Measurements from ENCODE around the gene CLCF1.

The CLCF1 gene

GRCh38 chr11:67374571-67375281 lies 1.3 kb upstream of the CLCF1 start:
- no peak for DNase-seq (ENCODE audit: low spot score)

- peak; percentile 84 for DNase-seq (ENCODE audit: low spot score)
Observed at GRCh38 chr11:67373648-67374570, 511 bp upstream of the CLCF1 start.

GRCh38 chr11:67372321-67372992 lies 941 bp downstream of the CLCF1 start:
- DNase-seq (ENCODE audit: low spot score): no peak

- no peak for DNase-seq (ENCODE audit: low spot score)
Observed at GRCh38 chr11:67371911-67372320, 1.5 kb downstream of the CLCF1 start.

- DNase-seq (ENCODE audit: low spot score): peak; percentile 31
Observed at GRCh38 chr11:67371189-67371910, 2.0 kb downstream of the CLCF1 start.

- DNase-seq (ENCODE audit: low spot score): no peak
Observed at GRCh38 chr11:67370351-67371076, 2.9 kb downstream of the CLCF1 start.

- no peak for DNase-seq (ENCODE audit: low spot score)
Observed at GRCh38 chr11:67369801-67370284, 3.6 kb downstream of the CLCF1 start.

GRCh38 chr11:67369275-67369674 lies 4.1 kb downstream of the CLCF1 start:
- no peak for DNase-seq (ENCODE audit: low spot score)

- DNase-seq (ENCODE audit: low spot score): no peak
Observed at GRCh38 chr11:67368621-67369020, 4.8 kb downstream of the CLCF1 start.

- DNase-seq (ENCODE audit: low spot score): no peak
Observed at GRCh38 chr11:67367761-67368227, 5.6 kb downstream of the CLCF1 start.

GRCh38 chr11:67366961-67367760 lies 6.2 kb downstream of the CLCF1 start:
- DNase-seq (ENCODE audit: low spot score): no peak

GRCh38 chr11:67366546-67366945 lies 6.9 kb downstream of the CLCF1 start:
- no peak for DNase-seq (ENCODE audit: low spot score)

GRCh38 chr11:67365736-67366444 lies 7.5 kb downstream of the CLCF1 start:
- DNase-seq (ENCODE audit: low spot score): no peak

- DNase-seq (ENCODE audit: low spot score): no peak
Observed at GRCh38 chr11:67364783-67365722, 8.3 kb downstream of the CLCF1 start.

- no peak for DNase-seq (ENCODE audit: low spot score)
Observed at GRCh38 chr11:67364169-67364568, 9.2 kb downstream of the CLCF1 start.

- no peak for DNase-seq (ENCODE audit: low spot score)
Observed at GRCh38 chr11:67357831-67358670, 15.3 kb downstream of the CLCF1 start.

- peak; percentile 79 for DNase-seq (ENCODE audit: low spot score)
Observed at GRCh38 chr11:67356864-67357561, 16.4 kb downstream of the CLCF1 start.
